HTERT RPE-1 (cell line): ENCODE results near the gene HIVEP3.
"Not testable (repeated sequence)": the region's sequence is repeated elsewhere in the genome, so short reads cannot be mapped to it uniquely, and the experiment has no call there.

Source experiments
- in situ Hi-C: fragments of 300-500 bp; cut with MboI; formaldehyde crosslinking; loops from 4 replicates; pipeline ENCODE4 v1.14.3; 2020; ENCODE audit warnings: low sequenced_read_pairs

The HIVEP3 gene

DNA sequence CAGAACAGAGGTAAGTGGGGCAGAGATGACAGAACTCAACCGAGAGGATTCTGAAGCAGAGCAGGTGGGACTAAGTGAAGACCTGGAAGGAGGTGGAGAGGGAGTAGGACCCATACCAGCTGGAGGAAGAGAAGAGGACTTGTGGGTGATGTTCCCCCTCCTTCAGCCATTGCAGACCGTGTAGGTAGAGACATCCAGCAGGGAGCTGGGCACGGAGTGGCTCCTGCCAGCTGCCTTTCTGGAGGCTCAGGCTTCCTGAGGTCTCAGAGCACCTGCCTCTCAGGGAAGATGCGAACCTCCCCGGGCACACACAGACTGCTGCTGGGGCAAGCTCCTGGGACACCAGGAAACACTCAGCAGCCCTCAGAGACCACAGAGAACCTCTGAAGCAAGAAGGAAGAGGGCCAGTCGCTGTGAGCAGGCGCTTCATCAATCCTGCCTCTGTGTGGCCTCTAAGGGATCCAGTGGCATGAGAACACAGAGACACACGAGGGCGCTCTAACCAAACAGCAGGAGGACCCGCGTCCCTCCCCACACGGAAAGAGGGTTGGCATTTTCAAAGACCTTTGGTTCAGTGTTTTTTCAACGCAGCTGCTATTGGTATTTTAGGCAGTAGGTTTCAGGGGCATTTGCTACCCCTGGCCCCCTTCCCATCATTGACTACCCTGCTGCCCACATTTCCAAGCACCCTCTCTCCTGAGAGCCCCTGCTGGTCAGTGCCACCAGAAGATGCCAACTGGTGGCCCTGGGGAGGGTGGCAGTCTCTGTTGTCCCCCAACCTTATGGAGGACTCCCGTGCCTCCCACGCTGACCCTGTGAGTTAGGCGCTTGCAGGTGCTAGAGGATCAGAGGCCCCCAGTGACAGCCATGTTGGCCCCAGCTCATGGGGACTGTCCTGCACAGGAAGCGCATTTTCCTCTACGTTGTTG is 344.7 kb downstream of the HIVEP3 start:
- in situ Hi-C loops = no loop called here

DNA sequence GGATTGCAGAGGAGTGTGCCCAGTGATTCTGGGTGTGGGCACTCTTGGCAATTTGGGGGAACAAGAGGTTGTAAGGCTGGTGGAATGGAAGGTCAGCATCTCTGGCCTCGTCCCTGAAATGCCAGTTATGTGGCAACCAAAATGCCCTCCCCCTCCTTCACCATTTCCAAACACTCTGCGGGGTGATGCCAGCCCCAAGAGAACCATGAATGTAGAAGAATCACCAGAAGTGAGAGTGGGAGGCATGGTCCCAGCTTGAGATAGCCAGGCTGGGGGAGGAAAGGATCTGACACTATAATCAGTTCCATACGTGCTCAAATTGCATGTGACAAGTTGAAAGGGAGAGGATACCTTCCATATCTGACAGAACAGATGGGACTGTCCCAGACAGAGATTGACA is 345.5 kb downstream of the HIVEP3 start:
- in situ Hi-C loops = no loop called here

DNA sequence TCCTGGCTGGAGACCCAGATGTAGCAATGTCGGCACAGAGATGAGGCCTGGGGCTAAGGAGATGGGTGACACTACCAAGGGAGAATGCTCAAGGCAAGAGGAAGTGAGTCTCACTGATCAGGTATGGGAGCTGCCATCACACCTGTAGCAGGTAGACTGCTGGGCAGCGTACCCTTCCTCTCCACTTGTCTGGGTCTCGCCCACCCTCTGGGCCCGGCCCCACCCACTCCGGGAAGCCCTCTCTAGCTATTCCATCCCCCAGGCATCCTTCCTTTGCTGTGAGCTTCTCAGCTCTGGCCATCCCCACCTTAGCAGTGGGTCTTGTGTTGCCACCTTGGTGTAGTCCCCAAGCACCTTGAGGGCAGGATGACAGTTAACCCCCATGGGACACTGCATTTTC is 346.5 kb downstream of the HIVEP3 start:
- in situ Hi-C loops = no loop called here

DNA sequence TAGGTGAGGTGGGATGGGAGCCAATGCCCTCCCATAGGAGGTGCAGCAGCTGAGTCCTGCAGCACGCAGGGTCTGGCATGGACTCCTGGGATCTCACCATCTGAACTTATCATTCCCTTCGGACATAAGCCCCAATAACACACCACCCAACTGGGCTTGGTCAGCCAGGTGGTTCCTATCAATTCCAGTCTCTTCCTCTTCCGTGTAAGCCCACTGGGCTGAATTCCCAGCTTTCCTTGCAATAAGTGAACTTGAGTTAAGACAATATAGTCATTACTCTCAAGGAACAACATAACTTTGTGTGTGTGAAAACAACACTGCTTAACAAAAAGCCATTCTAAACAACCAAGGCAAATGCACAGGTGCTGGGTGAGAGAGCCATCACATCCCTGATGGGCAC is 347.7 kb downstream of the HIVEP3 start:
- in situ Hi-C loops = no loop called here

DNA sequence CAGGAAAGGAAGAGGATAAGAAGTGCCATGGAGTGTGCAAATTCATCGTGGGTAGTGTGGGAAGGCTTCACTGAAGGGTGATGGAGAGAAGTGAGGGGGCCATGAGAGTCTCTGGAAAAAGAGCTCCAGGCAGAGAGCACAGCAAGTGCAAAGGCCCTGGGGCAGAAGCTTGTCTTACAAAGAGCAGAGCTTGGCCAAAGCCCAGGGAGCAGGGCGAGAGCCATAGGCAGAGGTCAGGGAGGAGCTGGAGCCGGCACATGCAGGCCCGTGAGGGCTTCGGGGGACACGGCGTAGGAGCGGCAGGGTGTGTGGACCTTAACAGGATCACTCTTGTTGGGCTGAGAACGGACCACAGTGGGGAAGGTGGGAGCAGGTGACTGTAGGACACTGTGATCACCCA is 350.5 kb downstream of the HIVEP3 start:
- in situ Hi-C loops = no loop called here

DNA sequence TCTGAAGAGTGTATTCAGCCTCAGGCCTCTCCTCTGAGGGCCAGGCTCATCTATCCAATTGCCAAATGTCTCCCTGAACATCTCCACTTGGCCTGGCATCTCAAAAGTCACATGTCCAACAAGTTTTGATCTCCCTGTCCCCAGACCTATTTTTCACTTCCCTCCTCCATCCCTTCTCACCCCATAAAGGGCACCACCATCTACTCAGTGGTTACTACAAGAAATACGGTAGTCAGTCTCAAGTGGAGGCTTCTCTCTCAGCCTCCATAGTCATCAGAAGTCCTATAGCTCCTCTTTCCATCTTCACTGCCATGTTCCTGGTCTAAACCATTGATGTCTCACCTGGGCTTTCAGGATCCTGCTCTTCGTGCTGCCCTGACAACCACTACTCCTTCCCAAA is 351.8 kb downstream of the HIVEP3 start:
- in situ Hi-C loops = no loop called here

DNA sequence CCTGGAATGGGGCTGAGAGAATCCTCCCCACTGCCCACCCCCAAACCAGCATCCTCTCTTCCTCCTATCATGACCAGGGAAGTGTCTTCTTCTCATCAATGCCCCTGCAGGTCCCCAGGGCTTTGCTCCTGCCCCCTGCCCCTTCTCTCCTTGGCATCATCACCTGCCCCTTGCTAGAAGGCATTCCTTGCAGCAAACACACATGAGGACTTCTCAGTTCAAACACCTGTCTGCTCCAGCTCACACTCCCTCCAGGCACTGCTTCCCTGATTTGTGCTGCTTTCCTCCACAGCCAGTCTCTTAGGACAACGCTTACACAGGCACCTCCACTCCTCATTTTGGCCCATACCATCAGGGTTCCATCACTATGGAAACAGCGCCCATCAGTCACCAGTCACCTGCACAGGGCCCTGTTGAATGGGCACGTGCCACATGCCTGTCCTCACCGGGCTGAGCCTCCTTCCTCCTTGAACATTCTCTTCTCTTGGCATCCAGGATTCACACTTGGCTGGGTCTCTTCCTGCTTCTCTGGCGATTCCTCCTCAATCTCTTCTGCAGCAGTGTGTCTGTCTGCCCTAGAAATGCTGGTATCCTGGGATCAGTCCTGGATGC is 352.3 kb downstream of the HIVEP3 start:
- in situ Hi-C loops = no loop called here

DNA sequence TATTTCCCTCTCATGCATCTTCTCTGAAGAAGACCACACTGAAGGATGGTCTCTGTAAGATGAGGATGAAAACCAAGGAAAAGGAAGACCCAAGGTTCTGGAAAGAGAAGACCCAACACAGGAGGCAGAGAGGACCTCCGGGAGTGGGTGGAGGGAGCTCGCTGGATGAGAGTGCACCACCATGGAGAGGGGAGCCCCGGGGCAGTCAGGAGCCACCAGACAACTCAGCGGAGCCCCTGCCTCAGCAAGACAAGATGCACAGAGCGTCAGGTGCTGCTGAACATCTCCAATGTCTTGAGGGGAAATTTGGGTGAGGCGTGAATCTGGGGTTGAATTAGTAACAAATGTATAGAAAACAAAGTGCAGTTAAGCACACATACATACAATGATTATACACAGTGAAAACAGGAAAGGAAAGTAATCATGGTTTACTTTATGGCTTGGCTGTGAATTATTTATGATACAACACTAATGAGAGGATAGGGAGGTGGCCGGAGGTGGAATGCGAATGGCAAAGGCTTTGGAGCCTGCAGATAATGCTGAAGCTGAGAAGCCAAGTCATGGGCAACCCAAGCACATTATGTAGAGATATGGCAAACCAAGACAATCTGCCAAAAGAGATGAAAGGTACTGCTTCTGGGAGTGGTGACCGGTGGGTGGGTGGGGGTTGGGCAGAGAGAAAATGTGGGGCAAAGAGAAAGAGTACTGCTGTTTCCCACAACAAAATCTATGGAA is 353.8 kb downstream of the HIVEP3 start:
- in situ Hi-C loops = no loop called here

DNA sequence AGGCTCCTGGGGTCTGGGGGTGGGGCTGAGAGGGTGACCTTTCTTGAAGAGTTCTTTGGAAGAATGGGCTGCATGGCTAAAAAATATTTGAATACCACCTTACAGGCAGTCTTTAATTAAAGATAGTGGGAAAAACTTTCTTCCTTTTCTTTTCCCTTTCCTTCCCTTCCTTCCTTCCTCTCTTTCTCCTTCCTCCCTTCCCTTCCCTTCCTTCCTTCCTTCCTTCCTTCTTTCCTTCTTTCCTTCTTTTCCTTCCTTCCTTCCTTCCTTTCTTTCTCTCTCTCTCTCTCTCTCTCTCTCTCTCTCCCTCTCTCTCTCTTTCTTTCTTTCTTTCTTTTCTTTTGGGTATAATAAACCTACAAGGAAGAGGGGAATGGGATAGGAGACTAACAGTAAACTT is 356.4 kb downstream of the HIVEP3 start:
- in situ Hi-C loops = no loop called here

DNA sequence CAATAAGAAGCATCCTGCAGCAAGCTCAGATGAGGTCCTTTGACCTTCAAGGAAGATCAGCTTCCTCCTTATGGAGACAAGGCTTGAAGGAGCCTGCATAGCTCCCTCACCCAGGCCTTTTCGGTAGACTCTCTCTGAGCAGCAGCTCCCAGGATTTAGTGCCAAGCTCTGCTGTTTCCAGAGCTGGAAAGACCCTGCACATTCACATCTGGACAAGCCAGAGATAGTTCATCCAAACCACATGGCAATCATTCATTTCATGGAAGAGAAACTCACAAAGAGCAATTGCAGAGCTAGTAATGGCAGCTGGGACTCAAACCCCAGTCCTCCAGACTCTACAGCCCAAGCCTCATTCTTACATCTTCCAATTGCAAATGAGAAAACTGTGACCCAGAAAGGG is 357.8 kb downstream of the HIVEP3 start:
- in situ Hi-C loops = no loop called here

DNA sequence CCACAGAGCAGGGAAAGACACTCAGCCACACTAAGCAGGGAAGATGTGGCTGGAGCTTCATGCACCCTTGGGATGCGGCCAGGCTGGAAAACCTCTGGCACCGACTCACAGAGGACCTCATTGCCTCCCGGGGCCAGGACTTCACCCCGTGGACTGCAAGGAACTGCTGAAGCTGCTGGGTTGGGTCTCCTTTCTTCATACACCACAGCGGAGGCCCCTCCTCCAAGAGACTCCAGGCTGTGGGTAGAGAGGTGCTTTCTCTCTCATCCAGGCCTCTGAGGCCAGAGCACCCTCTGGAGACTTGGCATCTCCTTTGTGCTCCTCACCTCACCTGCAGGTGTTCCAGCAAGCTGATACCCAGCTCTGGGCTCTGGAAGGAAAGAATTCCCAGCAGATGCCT is 358.2 kb downstream of the HIVEP3 start:
- in situ Hi-C loops = no loop called here

DNA sequence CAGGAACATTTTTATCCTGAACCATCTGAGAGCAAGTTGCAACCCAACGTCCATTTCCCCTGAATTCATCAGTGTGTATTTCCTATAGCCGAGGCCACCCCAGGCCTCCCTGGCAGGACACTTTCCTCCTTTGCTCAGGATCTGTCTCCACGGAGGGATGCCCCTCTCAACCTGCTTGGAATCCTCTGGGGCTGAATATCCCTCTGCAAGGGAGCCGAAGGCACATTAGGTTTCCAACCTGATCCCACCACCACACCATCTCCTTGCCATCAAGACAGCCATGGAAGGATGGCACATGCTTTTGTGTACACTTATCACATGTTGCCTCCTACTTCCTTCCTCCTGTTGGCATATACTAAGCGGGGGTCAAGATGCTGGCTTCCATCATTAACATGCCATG is 359.4 kb downstream of the HIVEP3 start:
- in situ Hi-C loops = no loop called here

DNA sequence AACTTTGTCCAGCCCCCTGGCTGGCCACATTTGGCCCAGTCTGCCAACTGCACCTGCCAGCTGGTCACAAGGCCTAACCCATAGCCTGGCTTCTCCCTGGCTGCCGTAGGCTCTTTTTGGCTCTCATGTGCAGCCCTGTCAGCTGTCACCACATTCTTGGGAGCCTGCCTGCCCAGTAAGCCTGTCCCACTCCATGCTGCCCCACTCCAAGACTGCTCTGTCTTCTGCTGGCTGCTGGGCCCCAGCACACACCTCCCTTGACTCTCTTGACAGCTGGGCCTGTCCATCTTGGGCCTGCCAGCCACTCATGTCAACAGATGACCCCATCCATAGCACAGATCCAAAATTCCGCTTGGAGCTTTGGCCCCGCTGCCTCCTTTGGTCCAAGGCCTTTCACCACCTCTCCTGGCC is 360.0 kb downstream of the HIVEP3 start:
- in situ Hi-C loops = no loop called here

DNA sequence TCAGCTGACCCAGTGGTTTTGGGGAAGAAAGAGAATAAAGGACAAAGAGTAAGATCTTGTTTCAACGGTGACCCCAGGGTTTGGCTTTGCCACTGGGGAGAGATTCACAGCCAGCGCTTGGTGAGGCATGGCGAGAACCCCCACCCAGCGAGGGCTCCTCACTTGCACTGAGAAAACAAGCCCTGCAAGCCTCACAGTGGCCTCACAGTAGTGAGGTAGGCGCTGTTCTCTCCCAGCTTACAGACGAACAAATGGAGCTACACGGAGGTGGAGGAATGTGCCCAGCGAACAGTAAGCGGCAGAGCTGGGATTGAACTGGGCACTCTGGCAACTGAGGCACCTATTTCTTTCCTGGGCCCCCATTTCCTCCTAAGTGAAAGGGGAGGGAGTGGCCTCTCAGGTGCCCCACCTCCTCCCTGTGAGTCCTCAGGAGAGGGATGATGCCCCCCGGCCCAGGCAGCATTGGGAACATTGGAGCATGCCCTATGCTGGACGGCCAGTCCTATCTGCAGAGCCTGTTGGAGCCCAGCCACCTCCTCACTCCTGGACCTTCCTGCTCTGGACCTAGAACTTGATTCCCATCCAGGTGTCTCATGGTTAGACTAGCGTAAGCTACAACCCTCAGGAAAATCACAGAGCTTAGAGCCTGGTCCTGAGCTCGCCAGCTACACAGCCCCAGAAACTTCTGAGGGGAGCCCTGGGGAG is 360.8 kb downstream of the HIVEP3 start:
- in situ Hi-C loops = no loop called here

DNA sequence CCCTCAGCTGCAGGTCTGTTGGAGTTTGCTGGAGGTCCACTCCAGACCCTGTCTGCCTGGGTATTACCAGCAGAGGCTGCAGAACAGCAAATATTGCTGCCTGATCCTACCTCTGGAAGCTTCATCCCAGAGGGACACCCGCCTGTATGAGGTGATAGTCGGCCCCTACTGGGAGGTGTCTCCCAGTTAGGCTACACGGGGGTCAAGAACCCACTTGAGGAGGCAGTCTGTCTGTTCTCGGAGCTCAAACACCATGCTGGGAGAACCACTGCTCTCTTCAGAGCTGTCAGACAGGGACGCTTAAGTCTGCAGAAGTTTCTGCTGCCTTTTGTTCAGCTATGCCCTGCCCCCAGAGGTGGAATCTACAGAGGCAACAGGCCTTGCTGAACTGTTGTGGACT is 364.0 kb downstream of the HIVEP3 start:
- in situ Hi-C loops = not testable (repeated sequence)

DNA sequence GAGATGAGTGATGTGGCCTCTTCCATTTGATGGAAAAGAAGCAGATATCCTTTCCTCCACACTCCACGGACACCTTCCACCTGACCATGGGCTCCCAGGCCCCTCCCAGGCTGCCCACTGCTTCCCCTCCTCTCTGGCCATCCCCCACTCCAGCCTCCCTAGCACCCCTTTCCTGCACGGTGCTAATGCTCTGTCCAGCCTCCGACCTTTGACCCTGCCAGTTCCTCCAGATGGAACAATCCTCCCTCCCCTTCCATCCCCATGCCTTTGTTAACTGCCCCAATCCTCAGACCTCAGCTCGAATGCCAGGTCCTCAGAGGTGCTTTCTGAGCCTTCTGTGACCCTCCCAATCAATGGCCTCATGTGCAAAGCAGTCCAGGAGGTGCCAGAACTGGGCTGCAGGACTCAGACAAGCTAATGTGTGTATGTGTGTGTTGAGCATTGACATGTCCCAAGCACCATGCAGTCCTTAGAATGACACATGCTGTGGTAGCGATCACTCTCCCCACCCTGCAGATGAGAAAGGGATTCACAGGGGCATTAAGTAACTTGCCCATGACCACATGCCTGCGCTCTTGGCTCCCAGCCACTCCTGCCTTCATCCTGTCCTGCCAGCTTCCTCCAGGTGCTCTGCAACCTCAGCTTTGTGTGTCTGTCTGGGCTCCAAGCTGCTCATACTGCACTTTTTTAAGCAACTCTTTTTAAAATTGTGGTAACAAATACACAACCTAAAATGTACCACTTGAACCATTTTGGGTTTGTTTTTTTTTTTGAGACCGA is 370.8 kb downstream of the HIVEP3 start:
- in situ Hi-C loops = no loop called here

DNA sequence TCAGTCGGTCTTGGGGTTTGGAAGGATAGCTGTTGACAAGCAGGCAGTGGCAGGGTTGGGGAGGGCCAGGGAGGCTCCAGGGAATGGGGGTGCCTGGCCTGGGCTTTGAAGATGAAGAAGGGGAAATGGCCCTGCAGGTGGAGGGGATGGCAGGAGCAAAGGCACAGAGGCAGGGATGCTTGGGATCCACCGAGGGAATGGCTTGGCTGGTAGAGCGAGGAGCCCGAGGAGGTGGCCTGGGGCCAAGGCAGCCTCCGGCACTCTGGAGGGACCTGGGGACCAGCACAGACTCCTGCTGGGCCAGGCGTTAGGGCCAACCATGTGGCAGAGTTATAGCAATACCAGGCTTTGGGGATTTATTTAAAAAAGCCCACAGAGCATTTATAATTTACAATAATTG is 371.4 kb downstream of the HIVEP3 start:
- in situ Hi-C loops = no loop called here

DNA sequence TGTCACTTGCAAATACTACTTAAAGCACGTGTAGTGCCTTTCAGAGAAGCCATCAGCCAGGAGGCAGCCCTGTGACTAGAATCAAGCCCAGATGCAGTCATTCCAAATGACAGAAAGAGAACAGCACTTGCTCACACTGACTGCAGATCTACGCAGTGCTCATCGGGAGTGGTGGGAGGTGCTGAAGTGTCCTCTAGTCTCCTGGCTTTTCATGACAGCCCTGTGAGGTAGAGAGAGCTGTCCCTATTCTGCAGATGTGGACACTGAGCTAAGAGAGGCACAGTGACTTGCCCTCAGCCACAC is 371.9 kb downstream of the HIVEP3 start:
- in situ Hi-C loops = no loop called here

DNA sequence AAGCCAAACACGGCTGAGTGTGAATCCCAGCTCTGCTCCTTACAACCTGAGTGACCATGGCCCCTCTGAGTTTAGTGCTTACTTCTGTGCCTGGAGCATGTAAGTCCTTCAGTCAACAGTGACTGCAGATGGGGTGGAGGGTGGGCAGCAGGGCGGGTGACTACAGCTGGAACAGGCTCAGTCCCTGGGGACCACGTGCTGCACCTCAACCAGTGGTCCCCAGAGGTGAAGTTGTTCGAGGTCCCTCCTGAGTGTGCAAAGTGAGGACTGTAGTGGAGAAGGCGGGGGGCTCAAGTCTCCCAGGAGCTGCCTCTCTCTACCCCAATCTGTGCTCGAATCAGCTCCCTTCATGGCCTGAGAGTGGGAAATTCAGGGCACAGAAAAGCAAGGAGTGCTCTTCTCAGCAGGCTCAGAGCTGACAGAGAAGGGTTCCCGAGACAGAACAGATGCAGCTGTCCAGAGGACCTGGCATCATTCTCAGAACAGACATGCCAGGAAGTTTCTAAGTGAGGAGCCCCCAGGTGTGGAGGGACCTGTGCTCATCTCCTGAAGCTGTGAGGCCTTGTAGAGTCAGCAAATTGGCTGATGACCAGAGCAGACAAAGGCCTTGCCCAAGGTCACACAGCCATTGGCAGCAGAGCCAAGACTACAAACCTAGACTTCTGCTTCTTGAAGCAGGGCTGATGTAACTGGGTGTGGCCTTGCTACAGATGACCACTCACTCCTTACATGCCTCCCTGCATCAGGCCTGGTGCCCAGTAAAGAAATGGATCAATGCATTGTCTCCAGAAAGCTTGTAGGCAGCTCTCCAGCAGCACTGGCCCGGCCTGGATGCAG is 372.5 kb downstream of the HIVEP3 start:
- in situ Hi-C loops = no loop called here
